HG03159 (cell line): ENCODE data around the gene OR52N4.
"Not testable (repeated sequence)": the region's sequence is repeated elsewhere in the genome, so short reads cannot be mapped to it uniquely, and the experiment has no call there.

ENCODE experiments used
- ATAC-seq: cut with Tn5 transposase; IDR thresholded peaks from one replicate; pipeline ENCODE4 v1.9.1; 2021; ENCODE audit warnings: mild to moderate bottlenecking, moderate library complexity; ENCODE audit not compliant: unreplicated experiment

The OR52N4 gene

DNA sequence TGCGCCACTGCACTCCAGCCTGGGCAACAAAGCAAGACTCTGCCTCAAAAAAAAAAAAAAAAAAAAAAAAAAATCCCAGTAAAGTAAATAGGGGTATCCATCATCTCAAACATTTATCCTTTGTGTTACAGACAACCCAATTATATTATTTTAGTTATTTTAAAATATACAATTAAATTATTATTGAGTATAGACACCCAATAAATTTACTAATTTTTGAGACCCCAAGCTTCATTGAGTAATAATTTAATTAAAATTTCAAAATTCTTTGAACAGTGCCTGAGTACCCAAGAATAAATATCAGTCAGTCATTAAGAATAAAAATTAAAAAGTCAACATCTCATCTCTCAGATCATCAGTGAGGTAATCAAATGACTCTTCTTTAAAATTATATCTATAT, at the start of gene OR52N4:
OR52N4 (plus strand) TSS at position 301 of the 400 bp plus-strand sequence. CDS start 498 bp downstream, outside the sequence.
- no peak for ATAC-seq

DNA sequence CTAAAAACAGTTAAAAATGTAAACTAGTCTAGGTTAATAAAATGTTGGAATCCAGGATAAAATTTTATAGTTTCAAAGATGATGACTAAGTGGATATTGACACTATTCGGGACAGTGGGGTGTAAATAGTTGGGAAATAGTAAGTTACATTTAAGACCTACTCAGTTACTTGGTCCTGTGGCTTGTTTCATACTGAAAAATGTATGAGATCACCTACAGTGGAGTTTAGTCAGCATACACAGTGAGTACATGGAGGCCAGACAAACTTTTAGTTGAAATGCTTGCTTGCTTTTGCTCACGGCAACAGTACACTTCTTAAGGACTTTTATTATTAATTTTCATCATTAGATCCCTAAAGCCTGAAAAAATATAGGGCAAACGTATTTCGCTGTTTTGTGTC, 48.4 kb upstream of the OR52N4 start:
- ATAC-seq = no peak

DNA sequence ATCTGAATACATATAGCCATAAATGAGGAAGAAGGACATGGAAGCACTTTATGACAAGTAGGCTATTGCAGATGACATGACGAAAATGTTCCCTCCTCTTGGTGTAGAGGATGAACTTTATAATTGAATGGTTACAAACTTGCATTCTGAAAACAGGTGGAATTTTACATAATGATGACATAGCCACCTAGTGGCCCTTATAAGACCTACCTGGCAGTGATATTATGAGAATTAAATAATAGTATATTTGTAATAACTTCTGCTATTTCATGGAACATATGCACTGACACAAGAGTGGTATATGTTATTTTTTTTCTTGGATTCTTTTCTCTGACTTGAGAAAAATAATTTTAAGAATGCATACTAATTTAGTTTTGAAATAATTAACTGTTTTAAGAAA, 41.5 kb upstream of the OR52N4 start:
- peak; percentile 53 for ATAC-seq

DNA sequence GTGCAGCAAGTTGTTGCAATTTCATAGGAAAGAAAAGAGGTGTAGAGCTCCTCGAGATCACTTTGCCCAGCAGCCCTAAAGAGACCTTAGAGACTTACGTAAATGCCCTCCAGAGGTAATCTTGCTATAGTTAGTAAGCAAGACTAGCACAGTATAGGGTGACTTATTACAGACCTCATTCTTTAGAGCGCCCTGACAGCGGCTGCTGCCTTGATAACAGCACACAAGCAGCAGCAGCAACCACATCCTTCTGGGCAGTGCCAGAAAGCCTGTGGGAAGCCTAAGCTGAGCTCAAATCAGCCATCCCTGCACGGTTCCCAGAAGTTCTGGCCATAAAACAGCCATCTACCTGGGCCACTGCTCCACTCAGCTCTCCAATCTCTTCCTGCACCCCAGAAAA, 40.3 kb upstream of the OR52N4 start:
- no peak for ATAC-seq

DNA sequence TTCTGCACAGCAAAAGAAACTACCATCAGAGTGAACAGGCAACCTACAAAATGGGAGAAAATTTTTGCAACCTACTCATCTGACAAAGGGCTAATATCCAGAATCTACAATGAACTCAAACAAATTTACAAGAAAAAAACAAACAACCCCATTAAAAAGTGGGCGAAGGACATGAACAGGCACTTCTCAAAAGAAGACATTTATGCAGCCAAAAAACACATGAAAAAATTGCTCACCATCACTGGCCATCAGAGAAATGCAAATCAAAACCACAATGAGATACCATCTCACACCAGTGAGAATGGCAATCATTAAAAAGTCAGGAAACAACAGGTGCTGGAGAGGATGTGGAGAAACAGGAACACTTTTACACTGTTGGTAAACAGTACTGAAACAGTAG, 37.5 kb upstream of the OR52N4 start:
- ATAC-seq = not testable (repeated sequence)

DNA sequence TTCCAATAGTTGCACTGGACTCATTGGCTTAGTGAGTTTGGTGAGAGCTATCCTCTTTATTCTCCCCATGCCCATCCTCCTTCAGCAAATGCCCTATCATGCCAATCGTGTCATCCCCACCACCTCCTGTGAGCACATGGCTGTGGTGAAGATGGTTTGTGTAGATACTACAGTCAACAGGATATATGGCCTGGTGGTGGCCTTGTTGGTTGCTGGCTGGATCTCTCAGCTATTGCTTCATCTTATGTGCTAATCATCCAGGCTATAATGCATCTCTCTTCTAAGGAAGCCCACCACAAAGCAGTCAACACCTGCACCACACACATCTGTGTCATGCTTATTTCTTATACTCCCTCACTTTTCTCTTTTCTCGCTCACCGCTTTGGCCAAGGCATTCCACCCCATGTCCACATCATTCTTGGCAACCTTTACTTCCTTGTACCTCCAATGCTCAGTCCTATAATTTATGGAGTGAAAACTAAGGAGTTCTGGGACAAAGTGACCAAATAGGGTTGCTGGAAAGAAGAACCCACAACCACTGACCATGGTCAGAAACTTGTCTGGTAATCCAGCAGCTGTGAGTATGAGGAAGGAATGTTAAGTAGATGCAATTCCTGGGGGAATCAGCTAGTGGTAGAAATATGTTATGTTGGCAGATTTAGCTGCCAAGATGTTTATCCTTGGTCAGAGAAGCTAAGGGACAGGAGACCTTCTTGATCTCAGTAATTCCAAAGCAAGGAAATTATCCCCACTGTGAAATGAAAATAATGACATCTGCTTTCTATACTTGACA, 34.1 kb upstream of the OR52N4 start:
- no peak for ATAC-seq

DNA sequence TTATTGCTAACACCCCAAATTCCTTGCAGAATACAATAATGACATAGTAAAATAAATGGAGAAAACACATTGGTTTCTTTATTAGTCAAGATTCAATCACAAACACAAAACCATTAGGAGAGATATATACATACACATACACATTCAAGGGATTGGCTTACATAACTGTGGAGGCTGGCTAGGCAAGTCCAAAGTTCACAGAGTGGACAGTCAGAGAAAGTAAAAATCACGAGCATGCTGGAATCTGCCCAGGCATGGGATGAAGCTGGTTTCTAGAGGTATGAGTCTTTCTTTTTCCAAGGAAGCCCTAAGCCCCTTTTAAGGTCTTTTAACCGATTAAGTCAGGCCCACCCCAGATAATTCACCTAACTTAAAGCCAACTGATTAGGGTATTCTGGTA, 31.4 kb upstream of the OR52N4 start:
- ATAC-seq = no peak

DNA sequence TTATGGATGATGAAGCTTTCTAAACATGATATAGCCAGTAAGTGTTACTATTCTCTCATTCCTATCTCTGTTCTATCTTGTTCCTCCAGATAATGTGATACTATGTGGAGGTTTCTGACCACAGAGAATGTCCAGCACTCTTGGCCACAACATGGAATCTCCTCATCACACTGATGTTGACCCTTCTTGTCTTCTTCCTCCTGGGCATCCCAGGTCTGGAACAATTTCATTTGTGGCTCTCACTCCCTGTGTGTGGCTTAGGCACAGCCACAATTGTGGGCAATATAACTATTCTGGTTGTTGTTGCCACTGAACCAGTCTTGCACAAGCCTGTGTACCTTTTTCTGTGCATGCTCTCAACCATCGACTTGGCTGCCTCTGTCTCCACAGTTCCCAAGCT, 27.7 kb upstream of the OR52N4 start:
- no peak for ATAC-seq

DNA sequence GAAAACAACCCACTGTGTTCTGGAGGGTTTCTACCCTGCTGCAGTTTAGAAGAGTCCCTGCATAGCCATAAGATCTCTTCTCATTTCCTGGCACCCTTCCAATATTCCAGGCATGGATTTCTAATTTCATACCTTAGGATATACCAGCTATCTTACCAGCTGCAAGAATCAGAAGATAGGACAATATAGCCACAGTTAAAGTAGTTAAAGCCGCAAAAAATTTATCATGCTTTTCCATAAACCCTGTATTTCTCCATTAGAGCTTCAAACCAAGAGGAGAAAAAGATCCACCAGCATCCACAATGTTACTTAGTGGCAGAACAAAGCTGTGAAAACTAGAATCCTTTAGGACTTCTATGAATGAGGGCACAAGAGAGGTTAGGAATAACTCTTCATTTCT, 26.4 kb upstream of the OR52N4 start:
- no peak for ATAC-seq

DNA sequence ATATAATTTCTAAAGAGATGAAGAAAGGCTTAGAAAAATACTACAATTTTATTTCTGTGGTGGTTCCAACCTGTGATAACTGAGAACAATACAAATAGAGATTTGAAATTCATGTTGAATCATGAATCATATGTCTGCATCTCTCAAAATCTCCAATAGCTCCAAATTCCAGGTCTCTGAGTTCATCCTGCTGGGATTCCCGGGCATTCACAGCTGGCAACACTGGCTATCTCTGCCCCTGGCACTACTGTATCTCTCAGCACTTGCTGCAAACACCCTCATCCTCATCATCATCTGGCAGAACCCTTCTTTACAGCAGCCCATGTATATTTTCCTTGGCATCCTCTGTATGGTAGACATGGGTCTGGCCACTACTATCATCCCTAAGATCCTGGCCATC, 17.6 kb upstream of the OR52N4 start, which contains the start of gene OR56B1:
OR56B1 (plus strand) TSS at position 53 of the 400 bp plus-strand sequence; CDS start at position 122, 69 bp downstream.
- ATAC-seq = no peak

DNA sequence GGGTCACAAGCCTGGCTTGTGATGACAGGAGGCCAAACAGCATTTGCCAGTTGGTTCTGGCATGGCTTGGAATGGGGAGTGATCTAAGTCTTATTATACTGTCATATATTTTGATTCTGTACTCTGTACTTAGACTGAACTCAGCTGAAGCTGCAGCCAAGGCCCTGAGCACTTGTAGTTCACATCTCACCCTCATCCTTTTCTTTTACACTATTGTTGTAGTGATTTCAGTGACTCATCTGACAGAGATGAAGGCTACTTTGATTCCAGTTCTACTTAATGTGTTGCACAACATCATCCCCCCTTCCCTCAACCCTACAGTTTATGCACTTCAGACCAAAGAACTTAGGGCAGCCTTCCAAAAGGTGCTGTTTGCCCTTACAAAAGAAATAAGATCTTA, 17.0 kb upstream of the OR52N4 start:
- no peak for ATAC-seq

DNA sequence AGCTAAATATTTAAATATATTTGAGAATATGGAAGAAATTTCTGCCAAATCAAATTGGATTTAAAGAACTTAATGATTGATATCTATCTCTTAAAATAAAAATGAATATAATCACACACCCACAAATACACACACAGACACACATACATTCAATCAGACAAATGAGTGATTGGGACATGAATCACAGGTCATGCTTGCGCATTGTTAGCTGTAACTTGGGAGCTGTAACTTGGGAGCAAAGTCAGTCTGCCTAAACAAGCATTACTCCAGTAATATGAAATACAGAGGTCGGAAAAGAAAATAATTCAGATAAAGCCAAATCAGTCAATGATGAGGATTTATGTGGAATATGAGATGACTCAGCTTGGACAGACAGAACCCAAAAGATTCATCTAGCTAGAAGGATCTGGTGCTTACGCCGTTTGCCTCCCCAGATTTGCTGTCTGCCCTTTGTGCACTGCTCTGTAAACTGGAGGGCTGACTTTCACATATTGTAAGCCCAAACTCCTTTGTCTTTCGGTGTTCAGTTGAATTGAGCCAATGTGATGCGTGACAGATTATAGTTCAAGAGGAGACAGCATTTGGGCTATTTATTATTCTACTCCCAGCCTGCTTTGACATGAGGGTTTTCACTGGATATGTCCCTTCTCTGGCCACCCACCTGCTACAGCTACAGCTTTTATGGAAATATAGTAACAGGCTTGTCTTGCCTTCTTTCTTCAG, 16.2 kb upstream of the OR52N4 start:
- ATAC-seq = no peak

DNA sequence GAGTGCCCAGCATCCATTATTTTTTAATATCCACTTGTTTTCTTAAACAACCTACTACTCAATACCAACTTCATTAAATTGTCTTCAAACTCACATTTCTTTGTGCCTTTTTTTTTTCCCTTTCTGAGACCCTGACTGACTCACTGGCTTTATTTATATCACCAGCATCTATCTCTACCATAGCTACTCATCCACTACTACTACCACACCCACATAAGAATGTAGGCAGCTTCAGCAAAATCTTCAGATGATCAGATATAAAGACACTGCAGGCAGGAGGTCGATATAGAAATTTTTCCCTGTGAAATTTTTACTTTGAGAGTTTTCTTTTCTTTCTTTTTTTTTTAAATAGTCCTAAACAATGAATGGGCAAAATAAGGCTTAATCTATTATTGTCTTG, 15.6 kb upstream of the OR52N4 start:
- no peak for ATAC-seq

DNA sequence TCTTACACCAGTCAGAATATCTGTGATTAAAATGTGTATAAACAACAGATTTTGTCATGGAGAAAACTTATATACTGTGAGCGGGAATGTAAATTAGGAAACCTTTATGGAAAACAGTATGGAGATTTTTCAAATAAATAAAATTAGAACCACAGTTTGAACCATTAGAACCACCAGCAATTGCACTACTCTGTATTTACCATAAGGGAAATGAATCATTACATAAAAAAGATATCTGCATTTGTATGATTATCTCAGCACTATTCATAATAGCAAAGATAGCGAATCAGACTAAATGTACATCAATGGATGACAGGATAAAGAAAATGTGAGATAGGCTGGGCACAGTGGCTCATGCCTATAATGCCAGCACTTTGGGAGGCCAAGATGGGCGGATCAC, 7.4 kb upstream of the OR52N4 start:
- ATAC-seq = no peak

DNA sequence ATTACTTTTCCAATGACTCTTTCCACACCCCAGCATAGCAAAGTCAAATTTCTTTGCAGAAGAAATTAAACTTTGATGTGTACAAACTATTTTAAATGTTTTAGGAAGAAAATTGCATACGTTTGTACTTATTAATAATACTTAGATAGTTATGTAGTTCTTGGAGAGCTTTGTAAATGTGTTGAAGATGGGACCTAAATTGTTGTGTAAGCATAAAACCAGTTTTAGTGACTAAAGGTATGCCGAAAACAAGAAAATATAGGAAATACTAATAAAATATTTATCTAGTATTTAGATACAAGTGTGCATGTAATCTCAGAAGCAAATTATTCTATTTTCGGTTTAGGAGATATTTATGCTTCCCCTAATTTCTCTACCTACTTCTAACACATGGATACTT, 4.2 kb upstream of the OR52N4 start:
- ATAC-seq = no peak

DNA sequence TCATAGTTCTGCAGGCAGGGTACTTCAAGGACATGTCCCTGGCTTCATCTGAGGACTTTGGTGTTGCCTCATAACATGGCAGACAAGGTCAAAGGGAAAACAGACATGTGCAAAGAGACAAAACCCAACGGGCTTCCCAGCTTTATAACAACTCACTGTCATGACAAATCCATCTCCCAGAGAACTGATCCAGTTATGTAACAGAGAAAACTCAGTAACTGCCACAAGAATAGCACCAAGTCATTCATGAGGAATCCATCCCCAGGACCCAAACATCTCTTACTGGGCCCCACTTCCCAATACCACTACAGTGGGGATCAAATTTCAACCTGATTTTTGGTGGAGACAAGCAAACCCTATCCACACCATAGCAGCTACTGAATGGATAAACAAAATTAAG, 13.0 kb downstream of the OR52N4 start:
- ATAC-seq = no peak

DNA sequence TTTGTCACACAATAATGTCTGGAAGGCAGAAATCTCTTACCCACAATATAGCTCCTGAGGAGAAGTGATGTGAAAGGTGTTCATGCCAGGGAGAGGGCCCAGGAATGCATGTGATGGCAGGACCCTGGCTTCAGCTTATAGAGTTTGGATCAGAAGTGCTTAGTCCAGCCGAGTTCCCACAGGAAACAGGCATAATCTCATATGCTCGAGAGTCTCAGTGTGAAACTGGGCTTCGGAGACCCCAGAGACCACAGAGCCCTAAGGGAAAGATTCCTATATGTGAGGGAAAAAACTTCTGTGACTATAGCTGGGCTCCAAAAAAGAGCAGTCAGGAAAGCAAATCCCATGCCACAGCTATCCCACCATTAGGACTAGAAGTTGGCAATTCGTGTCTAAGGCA, 29.2 kb downstream of the OR52N4 start, which contains the start of gene OR52N5:
OR52N5 (minus strand) TSS at position 101 of the 400 bp plus-strand sequence. CDS start 4,721 bp downstream, outside the sequence.
- ATAC-seq = no peak

DNA sequence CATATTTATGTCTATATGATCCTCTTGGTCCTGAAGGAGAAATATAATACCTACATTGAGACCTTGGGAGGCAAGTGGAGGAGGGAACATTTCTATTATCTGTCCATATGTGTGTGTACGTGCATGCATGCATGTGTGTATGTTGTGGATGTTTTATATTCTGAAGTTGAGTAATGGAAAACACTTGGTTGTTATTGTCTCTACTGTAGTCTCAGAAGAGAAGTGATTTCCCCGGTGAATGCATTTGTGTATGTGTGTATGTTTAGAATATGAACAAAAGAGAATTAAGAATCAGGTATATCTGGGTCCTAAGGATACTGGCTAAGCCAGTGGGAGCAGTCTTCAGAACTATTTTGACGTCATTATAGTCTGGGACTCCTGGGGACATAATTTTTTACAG, 37.1 kb downstream of the OR52N4 start, which contains the start of gene OR52N1:
OR52N1 (minus strand) TSS at position 101 of the 400 bp plus-strand sequence. CDS start 2,449 bp downstream, outside the sequence.
- no peak for ATAC-seq

DNA sequence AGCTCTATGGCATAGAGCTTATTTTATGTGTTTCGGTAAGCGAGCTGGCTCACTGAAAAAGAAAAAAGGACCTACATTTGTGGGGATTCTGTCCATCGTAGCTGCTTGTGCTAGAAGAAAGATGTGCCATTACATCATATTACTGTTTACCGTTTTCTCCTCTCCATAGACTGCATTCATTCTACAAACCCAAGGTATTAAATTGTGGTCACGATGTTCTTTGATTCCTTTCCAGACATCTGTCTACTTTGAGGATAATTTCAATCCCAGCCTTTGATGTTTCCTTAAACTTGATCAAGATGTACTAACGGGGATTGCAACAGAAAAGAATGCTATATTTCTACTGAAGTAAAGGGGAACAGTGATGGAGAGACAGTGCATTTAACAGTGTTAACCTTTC, 42.5 kb downstream of the OR52N4 start:
- no peak for ATAC-seq

DNA sequence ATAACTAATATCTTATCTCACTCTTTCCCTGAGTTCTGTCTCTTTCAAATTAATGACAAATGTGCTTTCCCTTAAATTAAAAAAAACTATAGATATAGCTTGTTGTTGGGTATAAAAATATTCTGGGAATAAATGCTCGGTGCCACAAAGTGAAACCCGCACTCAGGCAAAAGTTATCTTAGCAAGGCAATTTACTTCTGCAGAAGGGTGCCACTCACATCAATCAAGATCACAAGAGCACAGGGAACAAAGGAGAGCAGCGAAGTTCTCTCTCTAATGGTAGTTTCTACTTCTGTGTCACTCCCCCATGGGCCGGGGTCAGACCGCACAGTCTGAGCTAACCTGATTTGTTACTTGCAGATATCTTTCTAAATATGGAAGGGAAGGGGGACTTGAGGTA, 49.9 kb downstream of the OR52N4 start:
- ATAC-seq = no peak
